Panc1 (cell line): ENCODE results near the gene GRIN3B. TPM values are rescaled to one million over a fixed set of nuclear protein-coding genes. Genes with fewer than 3 reads are reported as not detected.

ENCODE experiments used
- ATAC-seq: fragments of 200-7000 bp; cut with Tn5 transposase; 2 replicates; pipeline ENCODE4 v1.9.1; 2020; ENCODE audit warnings: mild to moderate bottlenecking, moderate library complexity
- BruUV-seq: library from RNA; stranded (reverse); fragments of 400-500 nt; replicated peaks from 2 replicates; lab custom pipeline; 2021; lab: Mats Ljungman, UMichigan
- CTCF ChIA-PET: fragments of 300-600 bp; sonication (Branson Sonifier 250); formaldehyde crosslinking; loops from one replicate; lab custom pipeline; 2022; ENCODE audit warnings: antibody characterized with exemption; lab: Charles Lee
- POLR2A ChIA-PET: fragments of 300-600 bp; sonication (Branson Sonifier 250); formaldehyde crosslinking; loops from one replicate; lab custom pipeline; 2022; ENCODE audit warnings: antibody characterized with exemption; lab: Charles Lee
- DNase-seq: peaks from one replicate; pipeline ENCODE4 v3.0.0-alpha.2; 2010; ENCODE audit warnings: low read depth, low spot score
- H3K27ac ChIP-seq: 2 replicates; pipeline ENCODE4 v1.5.1; 2011; ENCODE audit warnings: mild to moderate bottlenecking, low read length, inconsistent platforms
- H3K27me3 ChIP-seq: fragments of 200-500 bp; sonication (Bioruptor generic); 2 replicates; pipeline ENCODE4 v1.6.0; 2014; ENCODE audit warnings: low read length, inconsistent platforms; ENCODE audit not compliant: control insufficient read depth, insufficient read depth
- H3K36me3 ChIP-seq: fragments of 200-500 bp; sonication (Bioruptor generic); 2 replicates; pipeline ENCODE4 v1.5.1; 2014; ENCODE audit warnings: inconsistent platforms, mild to moderate bottlenecking, low read length, moderate library complexity; ENCODE audit not compliant: control insufficient read depth, insufficient read depth
- H3K4me1 ChIP-seq: 2 replicates; pipeline ENCODE4 v1.5.1; 2011; ENCODE audit warnings: inconsistent platforms, mild to moderate bottlenecking, low read length, moderate library complexity; ENCODE audit not compliant: control insufficient read depth, insufficient read depth
- H3K4me3 ChIP-seq, 2 experiments: 2 replicates each; pipeline ENCODE4 v1.5.1; 2011 to 2012; ENCODE audit warnings: low read depth in 2 of 2, low read length in 2 of 2, mild to moderate bottlenecking in 2 of 2, inconsistent platforms in 1 of 2, moderate library complexity in 1 of 2
- H3K9me3 ChIP-seq: fragments of 200-500 bp; sonication (Bioruptor generic); 2 replicates; pipeline ENCODE4 v1.5.1; 2014; ENCODE audit warnings: low read depth, mild to moderate bottlenecking, inconsistent platforms, low read length, moderate library complexity; ENCODE audit not compliant: control insufficient read depth, insufficient read depth
- CTCF ChIP-seq: fragments of 450-650 bp; IDR thresholded peaks from 2 replicates; pipeline ENCODE4 v1.5.1; 2017; ENCODE audit warnings: mild to moderate bottlenecking
- POLR2AphosphoS5 ChIP-seq: IDR thresholded peaks from 2 replicates; pipeline ENCODE4 v1.6.1; 2012; ENCODE audit warnings: mild to moderate bottlenecking, low read depth, low read length, moderate library complexity
- REST ChIP-seq, 2 experiments: IDR thresholded peaks; 2 replicates each; pipeline ENCODE4 v1.6.1; 2011 to 2012; ENCODE audit warnings: low read depth in 2 of 2, control low read depth in 1 of 2, low read length in 1 of 2, mild to moderate bottlenecking in 1 of 2, moderate library complexity in 1 of 2; ENCODE audit not compliant: insufficient read depth in 1 of 2
- SIN3A ChIP-seq: IDR thresholded peaks from 2 replicates; pipeline ENCODE4 v1.6.1; 2012; ENCODE audit warnings: low read depth, mild to moderate bottlenecking, low read length, moderate library complexity, borderline replicate concordance; ENCODE audit not compliant: insufficient read depth
- TCF7L2 ChIP-seq: IDR thresholded peaks from 2 replicates; pipeline ENCODE4 v1.6.1; 2011; ENCODE audit warnings: mild to moderate bottlenecking, low read depth, low read length, inconsistent platforms
- in situ Hi-C: cut with HindIII; loops from 2 replicates; pipeline ENCODE4 v1.10.0; 2016; ENCODE audit warnings: low sequenced_read_pairs, low pct_unique_long_range_greater_than_20kb
- intact Hi-C: fragments of 100-400 bp; cut with micrococcal nuclease; formaldehyde crosslinking; loops from one replicate; pipeline ENCODE4 v1.10.0; 2022; ENCODE audit not compliant: unreplicated experiment
- total RNA-seq: library from RNA; stranded (reverse); gene quantifications from one replicate; pipeline ENCODE4 v1.2.1, GENCODE V29; 2021; ENCODE audit not compliant: unreplicated experiment

GRIN3B gene
- total RNA-seq, 1 experiment from 2014 or later = 4.6 TPM

- no peaks in the 10 kb centered on the region for H3K9me3 ChIP-seq
- CTCF ChIA-PET = no interaction called here
- POLR2A ChIA-PET = interaction anchor here (0.5 kb wide), 1 partner anchor 35 kb away, joined by 3 read pairs; no protein-coding TSS in a partner anchor
- no peak overlapping the region for H3K27ac ChIP-seq
- intact Hi-C loops = no loop called here
- TF ChIP-seq SIN3A = no peak
- H3K4me1 ChIP-seq = peaks cover 8% of the 10 kb centered on the region
- no peaks in the 10 kb centered on the region for H3K36me3 ChIP-seq
- no peak overlapping the region for H3K4me3 ChIP-seq
- H3K27me3 ChIP-seq = no peaks in the 10 kb centered on the region
- no peak for DNase-seq
- in situ Hi-C loops = no loop called here
- ATAC-seq = no peak
- BruUV-seq = no TSS peak
These were observed 5.7 kb upstream of the GRIN3B start for GRCh38 chr19:994516-994915.

GRCh38 chr19:995051-995827 lies 5.0 kb upstream of the GRIN3B start:
- intact Hi-C loops (loop anchor here (5.0 kb wide), 1 partner anchor 138 kb away; the partner anchor contains the start of gene CFD), in situ Hi-C loops (no loop called here)
- H3K27ac ChIP-seq = no peak overlapping the region
- TF ChIP-seq SIN3A (no peak), TCF7L2 (no peak), POLR2AphosphoS5 (no peak), REST (IDR thresholded peaks at IDR 0.05; ENCODE audit: insufficient read depth in 1 of 2, low read depth in 2 of 2, low read length in 1 of 2) (no peak), CTCF (no peak)
- no peaks in the 10 kb centered on the region for H3K27me3 ChIP-seq
- POLR2A ChIA-PET = no interaction called here
- peaks cover 8% of the 10 kb centered on the region for H3K4me1 ChIP-seq
- CTCF ChIA-PET = interaction anchor here (0.5 kb wide), 1 partner anchor 72 kb away, joined by 5 read pairs; no protein-coding TSS in a partner anchor
- ATAC-seq (peak; percentile 26; the same call in 1 of the 2 replicates), DNase-seq (no peak)
- TSS peak; percentile 62 for BruUV-seq
- H3K4me3 ChIP-seq = no peak overlapping the region
- H3K9me3 ChIP-seq = no peaks in the 10 kb centered on the region
- H3K36me3 ChIP-seq = no peaks in the 10 kb centered on the region
